Measurements from ENCODE around the gene IL36G.
"Not testable (repeated sequence)": the region's sequence is repeated elsewhere in the genome, so short reads cannot be mapped to it uniquely, and the experiment has no call there.

IL36G gene

GRCh38 chr2:112977559-112978056, at the start of gene IL36G:
IL36G (plus strand) TSS chr2:112978006; CDS start chr2:112978639, 633 bp downstream.
- no peak for DNase-seq (ENCODE audit: low spot score)

GRCh38 chr2:112933261-112933660, 44.5 kb upstream of the IL36G start:
- DNase-seq (ENCODE audit: low spot score) = no peak

DNA sequence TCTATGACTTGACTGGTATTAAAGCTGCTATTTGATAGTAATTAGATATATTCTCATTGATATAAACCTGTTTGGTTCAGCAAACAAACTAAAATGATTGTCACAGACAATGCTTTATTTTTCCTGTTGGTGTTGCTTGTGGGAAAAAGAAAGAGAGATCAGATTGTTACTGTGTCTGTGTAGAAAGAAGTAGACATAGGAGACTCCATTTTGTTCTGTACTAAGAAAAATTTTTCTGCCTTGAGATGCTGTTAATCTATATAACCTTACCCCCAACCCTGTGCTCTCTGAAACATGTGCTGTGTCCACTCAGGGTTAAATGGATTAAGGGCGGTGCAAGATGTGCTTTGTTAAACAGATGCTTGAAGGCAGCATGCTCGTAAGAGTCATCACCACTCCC, 43.7 kb upstream of the IL36G start:
- not testable (repeated sequence) for DNase-seq (ENCODE audit: low spot score)

DNA sequence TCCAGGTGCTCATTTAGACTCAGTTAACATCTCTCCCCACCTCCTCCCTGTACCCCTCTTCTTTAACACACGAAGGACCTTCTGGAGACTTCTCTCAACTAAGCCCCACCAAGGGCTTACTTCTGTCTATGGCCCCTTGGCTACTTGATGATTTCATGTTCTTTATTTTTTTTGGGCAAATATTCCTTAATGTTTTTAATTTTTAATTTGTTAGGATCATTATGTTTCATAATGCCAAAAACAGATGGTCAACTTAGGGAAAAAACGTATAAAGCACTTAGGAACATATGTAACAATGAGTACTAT, 40.9 kb upstream of the IL36G start:
- DNase-seq (ENCODE audit: low spot score) = no peak

DNA sequence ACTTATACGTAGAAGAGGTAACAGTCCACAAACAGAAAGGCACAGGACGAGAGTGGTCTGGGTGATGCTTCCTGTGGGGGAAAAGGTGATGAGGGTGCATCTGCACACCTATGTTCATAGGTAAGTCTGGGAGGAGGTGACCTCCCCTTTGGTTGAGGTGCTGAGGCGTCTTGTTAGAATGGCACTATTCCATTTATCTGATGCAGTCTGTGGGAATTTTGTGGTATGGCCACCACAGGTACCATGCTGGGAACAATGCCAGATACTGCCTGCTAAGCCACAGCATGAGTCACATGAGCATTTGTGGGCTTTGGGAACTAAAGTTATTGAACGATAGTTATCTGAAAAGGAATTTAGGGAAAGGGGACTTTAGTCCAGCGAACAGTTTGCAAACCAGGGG, 38.9 kb upstream of the IL36G start:
- DNase-seq (ENCODE audit: low spot score) = no peak

- no peak for DNase-seq (ENCODE audit: low spot score)
These were observed 38.4 kb upstream of the IL36G start for GRCh38 chr2:112939425-112939824.

- DNase-seq (ENCODE audit: low spot score) = no peak
These were observed 36.8 kb upstream of the IL36G start for GRCh38 chr2:112940859-112941625.

DNA sequence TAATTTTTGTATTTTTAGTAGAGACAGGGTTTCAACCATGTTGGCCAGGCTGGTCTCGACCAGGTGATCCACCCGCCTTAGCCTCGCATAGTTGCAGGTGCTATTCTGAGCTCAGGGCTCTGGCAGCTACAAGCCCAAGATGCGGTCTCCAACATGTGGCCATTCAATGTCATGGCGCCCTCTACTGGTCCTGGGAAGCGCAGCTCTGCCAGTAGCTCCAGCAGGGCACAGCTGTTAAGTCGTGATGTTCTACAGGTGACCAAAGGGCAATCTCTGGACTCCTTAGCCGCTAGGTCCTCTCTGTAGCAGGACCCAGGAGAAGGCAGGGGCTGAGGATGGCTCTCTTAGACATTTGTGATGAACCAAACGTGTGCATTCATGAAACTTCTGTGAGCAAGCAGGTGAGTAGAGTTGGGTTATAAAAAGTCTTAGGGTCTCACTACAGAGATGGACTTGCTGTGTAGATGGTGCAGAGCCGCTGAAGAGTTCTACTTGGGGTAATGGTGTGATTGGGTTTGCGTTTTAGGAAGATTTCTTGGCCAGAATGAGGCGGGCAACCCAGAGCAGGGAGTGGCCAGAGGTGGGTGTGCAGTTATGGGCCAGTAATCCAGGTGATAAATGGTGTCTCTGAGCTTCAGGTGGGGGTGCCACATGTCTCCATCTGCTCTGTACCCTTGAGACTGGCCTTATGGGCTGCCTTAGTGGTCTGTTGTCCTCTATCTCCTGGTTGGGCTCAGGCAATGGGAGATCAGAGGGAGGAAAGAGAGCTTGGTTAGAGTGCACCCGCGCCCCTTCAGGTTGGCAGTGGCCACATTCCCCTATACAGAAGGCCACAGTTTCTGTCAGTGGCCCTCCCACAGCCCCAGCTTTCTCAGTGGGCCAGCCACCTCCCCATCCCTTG, 35.8 kb upstream of the IL36G start:
- peak; percentile 77 for DNase-seq (ENCODE audit: low spot score)

- DNase-seq (ENCODE audit: low spot score) = no peak
These were observed 35.2 kb upstream of the IL36G start for GRCh38 chr2:112942654-112943002.

DNA sequence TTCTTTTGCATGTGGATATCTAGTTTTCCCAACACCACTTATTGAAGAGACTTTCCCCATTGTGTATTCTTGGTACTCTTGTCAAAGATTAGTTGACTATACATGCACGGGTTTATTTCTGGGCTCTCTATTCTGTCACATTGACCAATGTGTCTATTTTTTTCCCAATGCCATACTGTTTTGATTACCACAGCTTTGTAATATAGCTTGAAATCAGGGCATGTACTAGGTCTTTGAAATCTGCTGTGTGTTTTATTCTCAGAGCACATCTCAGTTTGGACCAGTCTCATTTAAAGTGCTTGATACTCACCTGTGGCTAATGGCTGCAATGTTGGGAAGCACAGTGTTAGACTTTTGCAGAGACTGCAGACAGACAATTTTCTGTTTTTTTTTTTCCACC, 32.8 kb upstream of the IL36G start:
- no peak for DNase-seq (ENCODE audit: low spot score)

- DNase-seq (ENCODE audit: low spot score) = no peak
These were observed 31.7 kb upstream of the IL36G start for GRCh38 chr2:112946086-112946485.

GRCh38 chr2:112947374-112947773, 30.4 kb upstream of the IL36G start:
- DNase-seq (ENCODE audit: low spot score) = no peak

DNA sequence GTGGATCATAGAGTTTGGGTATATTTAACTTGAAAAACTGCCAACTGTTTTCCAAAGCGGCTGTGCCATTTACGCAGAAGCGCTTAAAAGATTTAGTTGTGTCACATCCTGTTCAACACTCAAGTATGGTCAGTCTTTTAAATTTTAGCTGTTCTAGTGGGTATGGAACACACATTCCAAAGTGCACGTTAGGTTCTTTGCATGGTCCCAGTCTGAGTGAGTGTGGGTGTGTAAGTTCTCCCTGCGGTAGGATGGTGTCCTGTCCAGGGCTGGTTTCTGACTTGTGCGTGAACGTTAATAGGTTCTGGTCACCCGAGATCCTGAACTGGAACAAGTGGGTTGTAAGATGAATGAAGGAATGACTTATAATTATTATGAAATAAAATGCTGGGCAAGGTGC, 28.4 kb upstream of the IL36G start:
- no peak for DNase-seq (ENCODE audit: low spot score)

DNA sequence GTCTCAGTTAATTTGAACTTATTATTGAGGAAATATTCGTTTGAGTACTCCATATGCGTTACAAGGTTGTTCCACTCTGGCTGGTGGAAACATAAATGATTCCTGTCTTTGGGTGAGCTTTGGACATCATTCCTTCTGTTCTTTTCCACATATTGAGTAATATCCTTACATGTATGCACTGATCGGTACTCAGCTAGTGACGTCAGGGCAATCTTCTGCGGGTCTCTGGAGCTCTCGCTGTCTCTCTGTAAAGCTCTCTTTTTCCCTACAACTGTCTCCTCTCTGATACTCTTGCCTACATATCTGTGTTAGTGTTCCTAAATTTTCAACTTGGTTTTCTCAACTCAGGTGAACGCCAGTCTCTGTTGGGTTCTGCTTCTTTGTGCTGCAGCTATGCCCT, 23.4 kb upstream of the IL36G start:
- DNase-seq (ENCODE audit: low spot score) = no peak

- no peak for DNase-seq (ENCODE audit: low spot score)
These were observed 20.3 kb upstream of the IL36G start for GRCh38 chr2:112957511-112957910.

GRCh38 chr2:112958428-112959108, 19.2 kb upstream of the IL36G start:
- DNase-seq (ENCODE audit: low spot score) = peak; percentile 66

DNA sequence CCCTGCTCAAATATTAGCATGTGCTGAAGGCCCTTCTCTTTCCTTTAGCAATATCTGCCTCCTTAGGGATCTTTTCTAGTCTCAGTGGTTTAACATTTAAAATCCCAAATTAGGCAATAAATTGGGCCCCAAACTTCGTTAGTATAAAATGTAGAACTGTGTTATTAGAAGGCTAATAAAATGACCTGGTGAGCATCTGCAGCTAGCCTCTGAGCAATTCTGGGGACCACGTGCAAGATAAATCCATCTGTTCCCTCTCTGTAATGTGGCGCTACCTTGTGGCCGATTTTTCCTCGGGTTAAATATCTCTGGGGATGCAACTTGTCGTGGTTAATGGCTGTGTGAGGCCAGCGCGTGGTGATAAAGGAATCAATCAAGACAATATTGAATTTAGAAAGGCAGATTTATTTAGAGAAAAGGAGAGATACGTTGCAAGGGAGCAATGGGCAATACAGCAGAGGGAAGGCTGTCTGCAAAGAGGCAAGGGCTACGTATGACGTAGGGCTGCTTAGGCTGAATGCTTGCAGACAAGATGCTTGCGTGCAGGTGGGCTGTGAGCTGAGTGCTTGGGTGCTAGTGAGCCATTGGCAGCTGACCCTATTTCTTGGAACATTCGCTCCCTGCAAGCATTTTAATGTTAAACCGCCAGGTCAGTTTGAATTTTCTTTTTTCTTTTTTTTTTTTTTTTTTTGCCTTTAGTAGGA, 18.5 kb upstream of the IL36G start:
- DNase-seq (ENCODE audit: low spot score) = no peak

DNA sequence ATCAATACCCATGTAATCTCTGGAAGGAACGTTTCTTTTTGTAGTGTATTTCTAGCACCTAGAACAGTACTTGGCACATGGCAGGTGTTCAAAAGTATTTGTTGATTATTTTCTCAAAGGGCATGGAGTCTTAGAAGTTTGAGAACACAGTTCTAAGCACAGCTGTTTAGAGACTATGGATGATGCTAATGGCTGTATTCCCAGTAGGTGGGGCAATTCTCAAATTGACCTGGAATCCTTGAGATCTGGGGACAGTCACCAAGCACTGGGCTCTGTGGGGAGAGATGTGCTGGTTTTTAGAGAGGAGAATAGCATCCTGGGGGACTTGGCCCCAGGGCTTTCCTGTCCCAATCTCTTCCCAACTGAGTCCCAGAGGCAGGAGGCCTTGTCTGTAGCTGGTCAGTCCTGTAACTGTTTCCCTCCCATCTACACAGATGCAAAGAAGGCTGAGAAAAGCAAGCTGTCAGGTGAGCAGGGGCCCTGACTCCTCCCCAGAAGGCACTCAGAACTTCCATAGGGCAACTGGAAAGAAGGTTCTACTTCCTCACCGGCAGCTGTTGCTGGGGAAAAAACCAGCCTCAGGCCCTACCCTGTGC, 17.5 kb upstream of the IL36G start:
- no peak for DNase-seq (ENCODE audit: low spot score)

GRCh38 chr2:112962308-112963175, 15.3 kb upstream of the IL36G start:
- DNase-seq (ENCODE audit: low spot score) = no peak

- no peak for DNase-seq (ENCODE audit: low spot score)
These were observed 10.8 kb upstream of the IL36G start for GRCh38 chr2:112967023-112967422.
